Right lobe of liver (tissue), 6 donors: ENCODE results near the gene UCK1. TPM values are rescaled to one million over a fixed set of nuclear protein-coding genes. Genes with fewer than 3 reads are reported as not detected.

Source experiments
- ATAC-seq, 4 donors: fragments of 200-7000 bp; cut with Tn5 transposase; one replicate each; pipeline ENCODE4 v1.9.1; 2020; ENCODE audit warnings: mild to moderate bottlenecking in 4 of 4, moderate library complexity in 4 of 4
- DNase-seq, 3 donors: peaks; one replicate each; pipeline ENCODE4 v3.0.0-alpha.2; 2020
- H3K27ac ChIP-seq, 3 donors: fragments of 200-600 bp; one replicate each; pipeline ENCODE4 v1.8.0; 2022
- H3K27me3 ChIP-seq, 2 donors: fragments of 200-600 bp; one replicate each; pipeline ENCODE4 v1.8.0; 2022
- H3K36me3 ChIP-seq, 4 donors: fragments of 200-600 bp; sonication (generic) in 1 of 4; one replicate each; pipeline versions ENCODE4 v1.5.1 to v1.8.0; 2017 to 2022; ENCODE audit warnings: control low read depth in 1 of 4
- H3K4me1 ChIP-seq, 4 donors: fragments of 200-600 bp; sonication (generic) in 1 of 4; one replicate each; pipeline versions ENCODE4 v1.5.1 to v1.8.0; 2017 to 2022; ENCODE audit warnings: control low read depth in 1 of 4
- H3K4me3 ChIP-seq, 3 donors: fragments of 200-600 bp; one replicate each; pipeline ENCODE4 v1.8.0; 2022
- H3K9me3 ChIP-seq, 4 donors: fragments of 200-600 bp; sonication (generic) in 1 of 4; one replicate each; pipeline versions ENCODE4 v1.5.1 to v1.8.0; 2017 to 2022; ENCODE audit warnings: control low read depth in 1 of 4
- POLR2A ChIP-seq: fragments of 450-650 bp; IDR thresholded peaks from one replicate; pipeline ENCODE4 v1.6.1; 2017; ENCODE audit warnings: antibody characterized with exemption, mild to moderate bottlenecking
- WGBS: methylation state at CpG from one replicate; pipeline ENCODE4 v1.1.6; 2018; ENCODE audit warnings: low coverage, low lambda C conversion rate; ENCODE audit not compliant: insufficient coverage; ENCODE audit errors: missing lambda C conversion rate; 5-methylcytosine and 5-hydroxymethylcytosine counted together
- intact Hi-C, 2 donors: fragments of 100-400 bp; cut with DNase I; formaldehyde crosslinking; loops; one replicate each; pipeline versions ENCODE4 v1.11.2 to v1.14.1; 2022
- total RNA-seq, 6 experiments: library from RNA; depleted of rRNA in 2 of 6; stranded (reverse); fragments of >200 nt in 2 of 6; fragmentation: NEBNext Ultra II Directional in 3 of 6; extraction: Animal tissue kit (Norgen Biotek cat#: 25700) in 3 of 6; gene quantifications; one replicate each; pipeline versions ENCODE4 v1.1.0 to v1.2.4, GENCODE V29; 2016 to 2023
- TF ChIP-seq, protein P1 (sequence below), 4 donors: fragments of 200-600 bp in 3 of 4; fragments of 450-650 bp in 1 of 4; IDR thresholded peaks; one replicate each; pipeline versions ENCODE4 v1.5.1 to v1.8.0; 2016 to 2022; ENCODE audit warnings: antibody characterized with exemption in 4 of 4, mild to moderate bottlenecking in 2 of 4
- donor health status: DM: no; HTN: yes; CAD: no.
- donor health status: DM: no; HTN: no; CAD: no.
- donor health status: DM: no; HTN: no; CAD: no.
- donor health status: DM: no; HTN: yes; CAD: no.
- donor health status: DM: no; HTN: yes; CAD: no.

The UCK1 gene
- total RNA-seq, 6 experiments from 2014 or later = 18.4 to 32.1 (median 27.8) TPM

DNA sequence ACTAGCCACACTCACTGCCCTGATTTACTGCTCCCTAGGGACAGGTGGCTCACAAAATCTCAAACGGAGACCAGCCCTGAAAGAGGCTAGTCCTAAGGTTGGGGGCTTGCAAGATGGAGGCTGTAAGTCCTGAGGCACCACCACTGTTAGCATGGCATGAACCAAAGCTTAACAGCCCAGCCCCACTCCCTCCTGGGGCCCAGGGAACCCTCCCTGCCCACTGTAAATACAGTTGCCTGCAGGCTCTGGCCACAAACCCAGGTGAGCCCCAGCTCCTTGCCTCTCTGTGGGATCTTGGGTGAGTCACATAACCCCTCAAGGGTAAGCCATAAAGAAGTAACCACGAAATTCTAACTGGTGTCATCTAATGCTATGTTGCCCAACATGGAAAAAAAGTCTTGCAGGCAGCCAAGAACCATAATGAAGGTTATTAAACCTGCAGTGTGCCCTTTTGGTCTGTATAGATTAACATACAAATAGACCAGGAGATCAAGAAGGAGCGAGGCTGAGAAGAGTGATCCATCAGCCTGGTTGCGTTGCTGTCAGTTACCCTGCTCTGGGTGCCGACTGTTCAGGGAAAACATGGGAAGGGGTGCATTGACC, 30.0 kb downstream of the UCK1 start:
- intact Hi-C loops = no loop called here
- H3K36me3 ChIP-seq = peaks cover 0 to 22% (median 10%) of the 10 kb centered on the region in 4 donors
- WGBS = 51% methylated on average over 3 of the region's 5 CpGs
- TF ChIP-seq, protein P1, sequence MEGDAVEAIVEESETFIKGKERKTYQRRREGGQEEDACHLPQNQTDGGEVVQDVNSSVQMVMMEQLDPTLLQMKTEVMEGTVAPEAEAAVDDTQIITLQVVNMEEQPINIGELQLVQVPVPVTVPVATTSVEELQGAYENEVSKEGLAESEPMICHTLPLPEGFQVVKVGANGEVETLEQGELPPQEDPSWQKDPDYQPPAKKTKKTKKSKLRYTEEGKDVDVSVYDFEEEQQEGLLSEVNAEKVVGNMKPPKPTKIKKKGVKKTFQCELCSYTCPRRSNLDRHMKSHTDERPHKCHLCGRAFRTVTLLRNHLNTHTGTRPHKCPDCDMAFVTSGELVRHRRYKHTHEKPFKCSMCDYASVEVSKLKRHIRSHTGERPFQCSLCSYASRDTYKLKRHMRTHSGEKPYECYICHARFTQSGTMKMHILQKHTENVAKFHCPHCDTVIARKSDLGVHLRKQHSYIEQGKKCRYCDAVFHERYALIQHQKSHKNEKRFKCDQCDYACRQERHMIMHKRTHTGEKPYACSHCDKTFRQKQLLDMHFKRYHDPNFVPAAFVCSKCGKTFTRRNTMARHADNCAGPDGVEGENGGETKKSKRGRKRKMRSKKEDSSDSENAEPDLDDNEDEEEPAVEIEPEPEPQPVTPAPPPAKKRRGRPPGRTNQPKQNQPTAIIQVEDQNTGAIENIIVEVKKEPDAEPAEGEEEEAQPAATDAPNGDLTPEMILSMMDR (IDR thresholded peaks at IDR 0.05) = no peak
- no peak for TF ChIP-seq POLR2A
- peaks cover 0 to 17% (median 5%) of the 10 kb centered on the region in 4 donors for H3K4me1 ChIP-seq
- no peak overlapping the region for H3K4me3 ChIP-seq
- H3K27me3 ChIP-seq = no peaks in the 10 kb centered on the region
- no peaks in the 10 kb centered on the region for H3K9me3 ChIP-seq
- DNase-seq = no peak
- no peak for ATAC-seq
- H3K27ac ChIP-seq = no peak overlapping the region

DNA sequence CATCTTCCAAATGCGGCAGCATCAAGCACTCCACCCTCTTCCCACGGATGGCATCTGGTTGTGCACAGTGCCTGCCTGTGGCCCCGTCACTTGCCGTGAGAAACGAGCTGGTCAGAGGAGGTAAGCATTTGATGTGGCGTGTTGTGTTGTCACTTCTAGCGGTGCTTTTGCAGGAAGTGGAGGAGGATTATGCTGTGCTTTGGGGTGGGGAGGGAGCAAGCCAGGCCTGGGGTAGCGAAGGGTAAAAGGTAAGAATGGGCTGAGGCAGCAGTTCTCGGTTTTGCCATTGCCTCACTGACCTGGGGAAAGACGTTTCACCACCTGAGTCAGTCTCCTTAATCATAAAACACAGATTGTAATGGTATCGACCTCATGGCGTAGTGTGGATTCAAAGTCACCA, 30.7 kb downstream of the UCK1 start:
- ATAC-seq (no peak), DNase-seq (no peak)
- H3K27me3 ChIP-seq = no peaks in the 10 kb centered on the region
- H3K4me1 ChIP-seq = peaks cover 0 to 13% (median 4%) of the 10 kb centered on the region in 4 donors
- H3K27ac ChIP-seq = no peak overlapping the region
- intact Hi-C loops = no loop called here
- WGBS = 65% methylated on average over 11 of the region's 12 CpGs
- H3K9me3 ChIP-seq = no peaks in the 10 kb centered on the region
- no peak overlapping the region for H3K4me3 ChIP-seq
- TF ChIP-seq, protein P1 (IDR thresholded peaks at IDR 0.05) = no peak
- no peak for TF ChIP-seq POLR2A
- peaks cover 0 to 29% (median 15%) of the 10 kb centered on the region in 4 donors for H3K36me3 ChIP-seq

DNA sequence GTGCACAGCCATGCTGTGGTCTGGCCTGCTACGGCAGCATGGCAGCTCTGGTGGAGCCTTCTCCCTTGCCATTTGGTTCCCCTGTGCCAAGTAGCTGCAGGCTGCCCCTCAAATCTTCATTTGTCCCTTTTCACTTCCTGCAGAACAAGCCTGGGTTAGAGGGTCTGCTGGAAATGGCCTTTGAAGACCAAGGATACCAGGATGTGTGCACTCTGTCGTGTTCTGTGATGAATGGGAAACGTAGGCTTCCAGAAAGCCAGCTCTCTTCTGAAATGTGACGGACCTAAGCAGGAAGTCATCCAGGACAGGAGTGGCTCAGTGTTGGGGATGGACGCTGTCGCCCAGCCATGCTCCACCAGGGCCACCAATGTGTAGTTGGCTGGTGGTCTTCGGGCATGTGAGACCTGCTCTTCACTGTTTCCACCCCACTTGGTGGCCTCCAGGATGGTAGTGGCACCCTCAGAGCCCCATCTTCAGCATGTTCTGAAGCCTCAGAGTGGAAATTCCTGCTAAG, 31.8 kb downstream of the UCK1 start:
- peaks cover 0 to 40% (median 22%) of the 10 kb centered on the region in 4 donors for H3K36me3 ChIP-seq
- no CpG with 5 or more reads among the region's 7 CpGs for WGBS
- H3K9me3 ChIP-seq = no peaks in the 10 kb centered on the region
- ATAC-seq = no peak
- TF ChIP-seq POLR2A = no peak
- TF ChIP-seq, protein P1 (IDR thresholded peaks at IDR 0.05) = no peak
- peaks cover 0 to 12% (median 4%) of the 10 kb centered on the region in 4 donors for H3K4me1 ChIP-seq
- no peaks in the 10 kb centered on the region for H3K27me3 ChIP-seq
- H3K4me3 ChIP-seq = no peak overlapping the region
- DNase-seq = no peak
- no peak overlapping the region for H3K27ac ChIP-seq
- intact Hi-C loops = no loop called here

DNA sequence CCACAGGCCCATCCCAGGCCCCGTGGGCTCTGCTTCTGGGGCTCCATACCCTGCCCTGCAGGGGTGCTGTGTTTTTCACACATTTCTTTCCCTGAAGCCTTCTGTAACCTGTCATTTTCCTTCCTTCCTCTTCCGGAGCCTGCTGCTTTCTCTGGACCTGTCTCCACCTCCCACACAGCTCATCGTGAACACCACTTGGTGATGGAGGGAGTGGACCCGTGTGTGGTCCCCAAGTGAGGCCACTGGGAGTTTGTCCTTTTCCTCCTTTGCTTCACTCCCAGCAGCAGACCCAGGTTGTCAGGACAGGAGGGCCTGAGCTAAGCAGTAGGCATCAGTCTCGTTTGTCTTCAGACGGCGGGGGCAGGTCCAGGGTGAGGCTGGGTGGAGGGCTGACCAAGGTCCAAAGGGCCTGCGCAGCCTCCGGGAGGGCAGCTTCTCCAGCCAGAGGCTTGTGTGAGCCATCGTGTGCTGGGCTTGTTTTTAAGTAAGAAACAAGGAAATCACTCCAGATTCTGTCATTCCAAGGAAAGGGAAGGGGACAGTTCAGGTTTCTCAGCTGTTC, 34.1 kb downstream of the UCK1 start:
- H3K4me3 ChIP-seq = no peak overlapping the region
- no peak overlapping the region for H3K27ac ChIP-seq
- WGBS = 65% methylated on average over 4 of the region's 10 CpGs
- TF ChIP-seq, protein P1 (IDR thresholded peaks at IDR 0.05) = no peak
- TF ChIP-seq POLR2A = no peak
- H3K36me3 ChIP-seq = peaks cover 0 to 62% (median 36%) of the 10 kb centered on the region in 4 donors
- H3K4me1 ChIP-seq = no peaks in the 10 kb centered on the region
- DNase-seq (no peak), ATAC-seq (peak in 2 of 4 donors; percentile 19 to 53)
- intact Hi-C loops = no loop called here
- no peaks in the 10 kb centered on the region for H3K27me3 ChIP-seq
- no peaks in the 10 kb centered on the region for H3K9me3 ChIP-seq
